ENCODE results near the gene MAPK11. TPM values are rescaled to one million over a fixed set of nuclear protein-coding genes. Genes with fewer than 3 reads are reported as not detected.

The MAPK11 gene
- total RNA-seq, 2 donors from 2014 or later, result 20.9 to 21.7 TPM

- Mint-ChIP-seq H3K27me3 (no peaks in the 10 kb centered on the region), H3K27ac (no peak overlapping the region), H3K4me3 (no peak overlapping the region), H3K36me3 (ENCODE audit: low read depth) (no peaks in the 10 kb centered on the region), H3K4me1 (peaks cover 10% of the 10 kb centered on the region), H3K9me3 (no peaks in the 10 kb centered on the region)
- ATAC-seq (replicated peaks), result no peak
These were observed 41.6 kb upstream of the MAPK11 start for GRCh38 chr22:50311606-50312351.

- Mint-ChIP-seq H3K9me3 (no peaks in the 10 kb centered on the region), H3K4me3 (no peak overlapping the region), H3K27me3 (peaks cover 3% of the 10 kb centered on the region), H3K4me1 (peaks cover 13% of the 10 kb centered on the region), H3K36me3 (ENCODE audit: low read depth) (no peaks in the 10 kb centered on the region), H3K27ac (no peak overlapping the region)
- ATAC-seq (replicated peaks), result no peak
These were observed 40.8 kb upstream of the MAPK11 start for GRCh38 chr22:50310949-50311444.

GRCh38 chr22:50310031-50310722, 40.0 kb upstream of the MAPK11 start:
- peaks cover 12% of the 10 kb centered on the region for H3K4me1 Mint-ChIP-seq
- no peak overlapping the region for H3K4me3 Mint-ChIP-seq
- no peaks in the 10 kb centered on the region for H3K36me3 Mint-ChIP-seq (ENCODE audit: low read depth)
- H3K9me3 Mint-ChIP-seq, result no peaks in the 10 kb centered on the region
- no peak for ATAC-seq (replicated peaks)
- peaks cover 6% of the 10 kb centered on the region for H3K27me3 Mint-ChIP-seq
- no peak overlapping the region for H3K27ac Mint-ChIP-seq

GRCh38 chr22:50309601-50309991, 39.4 kb upstream of the MAPK11 start:
- Mint-ChIP-seq H3K27me3 (peaks cover 6% of the 10 kb centered on the region), H3K36me3 (ENCODE audit: low read depth) (no peaks in the 10 kb centered on the region), H3K27ac (no peak overlapping the region), H3K4me3 (no peak overlapping the region), H3K9me3 (no peaks in the 10 kb centered on the region), H3K4me1 (peaks cover 10% of the 10 kb centered on the region)
- no peak for ATAC-seq (replicated peaks)

- peaks cover 5% of the 10 kb centered on the region for H3K4me1 Mint-ChIP-seq
- peaks cover 6% of the 10 kb centered on the region for H3K27me3 Mint-ChIP-seq
- H3K4me3 Mint-ChIP-seq, result peak overlapping the region; percentile 21
- no peaks in the 10 kb centered on the region for H3K9me3 Mint-ChIP-seq
- peak overlapping the region; percentile 42 for H3K27ac Mint-ChIP-seq
- H3K36me3 Mint-ChIP-seq (ENCODE audit: low read depth), result no peaks in the 10 kb centered on the region
- no peak for ATAC-seq (replicated peaks)
These were observed 38.9 kb upstream of the MAPK11 start for GRCh38 chr22:50308986-50309600.

GRCh38 chr22:50308597-50308935, 38.4 kb upstream of the MAPK11 start:
- peaks cover 5% of the 10 kb centered on the region for H3K4me1 Mint-ChIP-seq
- H3K36me3 Mint-ChIP-seq (ENCODE audit: low read depth), result no peaks in the 10 kb centered on the region

GRCh38 chr22:50307890-50308596, 37.9 kb upstream of the MAPK11 start:
- no peak for ATAC-seq (replicated peaks)
- Mint-ChIP-seq H3K36me3 (ENCODE audit: low read depth) (no peaks in the 10 kb centered on the region), H3K27ac (no peak overlapping the region), H3K4me1 (peaks cover 5% of the 10 kb centered on the region), H3K9me3 (no peaks in the 10 kb centered on the region), H3K4me3 (no peak overlapping the region), H3K27me3 (peaks cover 6% of the 10 kb centered on the region)

More at GRCh38 chr22:50308597-50308935, 38.4 kb upstream of the MAPK11 start:
- H3K27ac Mint-ChIP-seq, result peak overlapping the region; percentile 42
- H3K9me3 Mint-ChIP-seq, result no peaks in the 10 kb centered on the region
- peaks cover 6% of the 10 kb centered on the region for H3K27me3 Mint-ChIP-seq
- peak overlapping the region; percentile 21 for H3K4me3 Mint-ChIP-seq
- no peak for ATAC-seq (replicated peaks)

GRCh38 chr22:50306753-50307749, 36.9 kb upstream of the MAPK11 start, which contains the start of gene PLXNB2:
TSS of gene PLXNB2 (minus strand) at chr22:50307646. CDS start at chr22:50290584, 17,062 bp downstream.
- Mint-ChIP-seq H3K4me1 (peaks cover 5% of the 10 kb centered on the region), H3K27ac (no peak within 1 kb of the TSS), H3K4me3 (peak within 1 kb of the TSS; percentile 75), H3K36me3 (ENCODE audit: low read depth) (no peaks in the 10 kb centered on the region), H3K9me3 (no peaks in the 10 kb centered on the region), H3K27me3 (peaks cover 6% of the 10 kb centered on the region)
- ATAC-seq (replicated peaks), result peak; percentile 68

- peak; percentile 62 for ATAC-seq (replicated peaks)
- H3K9me3 Mint-ChIP-seq, result no peaks in the 10 kb centered on the region
- peak overlapping the region; percentile 75 for H3K4me3 Mint-ChIP-seq
- H3K27ac Mint-ChIP-seq, result peak overlapping the region; percentile 73
- peaks cover 6% of the 10 kb centered on the region for H3K27me3 Mint-ChIP-seq
- peaks cover 5% of the 10 kb centered on the region for H3K4me1 Mint-ChIP-seq
- H3K36me3 Mint-ChIP-seq (ENCODE audit: low read depth), result no peaks in the 10 kb centered on the region
These were observed 35.9 kb upstream of the MAPK11 start for GRCh38 chr22:50305923-50306566.

- H3K27ac Mint-ChIP-seq, result peak overlapping the region; percentile 73
- peak; percentile 5 for ATAC-seq (replicated peaks)
- H3K36me3 Mint-ChIP-seq (ENCODE audit: low read depth), result no peaks in the 10 kb centered on the region
- H3K9me3 Mint-ChIP-seq, result no peaks in the 10 kb centered on the region
- peaks cover 6% of the 10 kb centered on the region for H3K27me3 Mint-ChIP-seq
- peaks cover 5% of the 10 kb centered on the region for H3K4me1 Mint-ChIP-seq
- H3K4me3 Mint-ChIP-seq, result peak overlapping the region; percentile 75
These were observed 35.3 kb upstream of the MAPK11 start for GRCh38 chr22:50305393-50305922.

GRCh38 chr22:50304528-50305392, 34.6 kb upstream of the MAPK11 start:
- Mint-ChIP-seq H3K4me3 (no peak overlapping the region), H3K27me3 (peaks cover 6% of the 10 kb centered on the region), H3K36me3 (ENCODE audit: low read depth) (no peaks in the 10 kb centered on the region), H3K9me3 (no peaks in the 10 kb centered on the region), H3K4me1 (peaks cover 5% of the 10 kb centered on the region), H3K27ac (no peak overlapping the region)
- no peak for ATAC-seq (replicated peaks)

GRCh38 chr22:50303848-50304527, 33.8 kb upstream of the MAPK11 start:
- H3K27me3 Mint-ChIP-seq, result peaks cover 6% of the 10 kb centered on the region
- ATAC-seq (replicated peaks), result no peak
- no peak overlapping the region for H3K4me3 Mint-ChIP-seq
- H3K36me3 Mint-ChIP-seq (ENCODE audit: low read depth), result no peaks in the 10 kb centered on the region
- no peak overlapping the region for H3K27ac Mint-ChIP-seq
- H3K4me1 Mint-ChIP-seq, result peaks cover 5% of the 10 kb centered on the region
- H3K9me3 Mint-ChIP-seq, result no peaks in the 10 kb centered on the region
